Ovary (tissue), 9 donors: ENCODE results near the gene STEAP1B. TPM values are rescaled to one million over a fixed set of nuclear protein-coding genes. Genes with fewer than 3 reads are reported as not detected.

Experiments
- DNase-seq, 5 donors: peaks; one replicate each; pipeline ENCODE4 v3.0.0-alpha.2; 2019 to 2020
- H3K27ac ChIP-seq, 2 donors: fragments of 200-600 bp; one replicate each; pipeline versions ENCODE4 v1.5.1 to v1.8.0; 2019 to 2022
- H3K27me3 ChIP-seq: fragments of 200-600 bp; one replicate; pipeline ENCODE4 v1.8.0; 2022
- H3K36me3 ChIP-seq: fragments of 200-600 bp; sonication (generic); one replicate; pipeline ENCODE4 v1.5.1; 2019
- H3K4me1 ChIP-seq: one replicate; pipeline ENCODE4 v1.8.1; 2013; ENCODE audit warnings: mild to moderate bottlenecking, moderate library complexity; ENCODE audit not compliant: insufficient read depth
- H3K4me3 ChIP-seq: fragments of 200-600 bp; sonication (generic); one replicate; pipeline ENCODE4 v1.5.1; 2017
- H3K9me3 ChIP-seq, 2 donors: fragments of 200-600 bp in 1 of 2; sonication (generic) in 1 of 2; one replicate each; pipeline versions ENCODE4 v1.5.1 to v1.8.1; 2013 to 2019; ENCODE audit warnings: mild to moderate bottlenecking in 1 of 2, moderate library complexity in 1 of 2
- CTCF ChIP-seq, 3 donors: fragments of 450-650 bp in 2 of 3; fragments of 200-600 bp in 1 of 3; IDR thresholded peaks; one replicate each; pipeline versions ENCODE4 v1.5.1 to v1.8.0; 2016 to 2022; ENCODE audit warnings: antibody characterized with exemption in 3 of 3, mild to moderate bottlenecking in 1 of 3
- EP300 ChIP-seq: sonication (generic); formaldehyde crosslinking; IDR thresholded peaks from one replicate; pipeline ENCODE4 v1.6.1; 2017; ENCODE audit warnings: antibody characterized with exemption
- POLR2A ChIP-seq: fragments of 450-650 bp; IDR thresholded peaks from one replicate; pipeline ENCODE4 v1.6.1; 2017; ENCODE audit warnings: antibody characterized with exemption, mild to moderate bottlenecking, moderate library complexity
- WGBS, 3 donors: extraction: QIAGEN DNeasy Blood & Tissue Kit in 1 of 3; methylation state at CpG; one replicate each; pipeline versions ENCODE4 v1.1.5 to v1.1.7; 2013 to 2017; 5-methylcytosine and 5-hydroxymethylcytosine counted together
- intact Hi-C, 4 donors: fragments of 100-400 bp; cut with DNase I; formaldehyde crosslinking; loops; one replicate each; pipeline versions ENCODE4 v1.11.0 to v1.15.1; 2022 to 2023
- polyA plus RNA-seq, 2 donors: library from polyadenylated mRNA; stranded (reverse); fragments of 200-250 nt in 1 of 2; fragments of 350-450 nt in 1 of 2; fragmentation: Illumina TruSeq in 1 of 2; extraction: RNeasy Lipid Tissue Mini Kit (QIAGEN cat#74804) in 1 of 2; gene quantifications; one replicate each; pipeline ENCODE4 v1.2.3, GENCODE V29; 2013 to 2014
- total RNA-seq, 7 donors: library from RNA; depleted of rRNA in 2 of 7; stranded (reverse); fragments of >200 nt in 2 of 7; fragmentation: NEBNext Ultra II Directional in 3 of 7; extraction: Animal tissue kit (Norgen Biotek cat#: 25700) in 3 of 7; gene quantifications; one replicate each; pipeline versions ENCODE4 v1.1.0 to v1.2.4, GENCODE V29; 2016 to 2023
- donor health status: DM: no; HTN: no; CAD: no; lungs with moderate emphysema.
- donor health status: DM: no; HTN: no; CAD: no.
- donor health status: Bipolar disorder and iron deficiency.
- donor health status: DM: yes; HTN: yes; CAD: no.
- donor health status: DM: no; HTN: no; CAD: no.
- donor health status: DM: yes; HTN: yes; CAD: no.

The STEAP1B gene
- total and polyA plus RNA-seq, 9 donors: 0.25 to 0.78 (median 0.37) TPM; not detected in 1

DNA sequence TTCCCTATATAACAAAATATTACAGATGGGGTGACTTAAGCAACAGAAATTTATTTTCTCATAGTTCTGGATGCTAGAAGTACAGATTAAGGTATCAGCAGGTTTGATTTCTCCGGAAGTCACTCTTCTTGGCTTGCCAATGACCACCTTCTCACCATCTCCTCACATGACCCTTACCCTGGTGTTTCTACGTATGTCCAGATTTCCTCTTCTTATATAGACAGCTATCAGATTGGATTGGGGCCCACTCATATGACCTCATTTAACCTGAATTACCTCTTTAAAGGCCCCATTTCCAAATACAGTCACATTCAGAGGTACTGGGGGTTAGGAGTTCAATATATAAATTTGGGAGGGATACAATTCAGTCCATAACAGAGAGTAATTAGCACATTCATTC lies 126.1 kb downstream of the STEAP1B start:
- 64 to 82% (median 65%) methylated on average over 2 of the region's 2 CpGs for WGBS, 3 donors
- no peak overlapping the region for H3K27ac ChIP-seq
- no peak for DNase-seq
- no peaks in the 10 kb centered on the region for H3K9me3 ChIP-seq
- no peaks in the 10 kb centered on the region for H3K4me1 ChIP-seq
- intact Hi-C loops: no loop called here
- no peak overlapping the region for H3K4me3 ChIP-seq
- H3K27me3 ChIP-seq: no peaks in the 10 kb centered on the region
- no peaks in the 10 kb centered on the region for H3K36me3 ChIP-seq
- TF ChIP-seq CTCF (IDR thresholded peaks at IDR 0.05): no peak
- TF ChIP-seq POLR2A: no peak
- no peak for TF ChIP-seq EP300

DNA sequence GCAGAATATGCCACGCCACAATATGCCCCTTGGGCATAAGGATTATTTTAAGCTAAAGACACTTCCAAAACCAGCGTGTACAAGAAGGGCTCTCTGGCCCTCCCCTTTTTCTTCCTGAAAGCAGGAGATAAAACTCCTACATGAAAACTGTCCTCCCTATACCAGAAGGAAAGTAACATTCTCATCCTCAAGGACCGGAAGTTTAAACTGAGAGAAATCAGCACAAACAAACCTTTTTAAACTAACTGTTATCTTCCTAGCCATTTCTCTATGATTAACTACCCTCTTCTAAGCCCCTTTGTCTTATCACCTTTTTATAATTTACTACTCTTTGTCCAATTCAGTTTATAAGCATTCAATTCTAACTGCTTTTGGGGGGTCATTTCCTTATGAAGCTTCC lies 126.6 kb downstream of the STEAP1B start:
- H3K4me1 ChIP-seq: no peaks in the 10 kb centered on the region
- no peaks in the 10 kb centered on the region for H3K27me3 ChIP-seq
- WGBS, 3 donors: 7 to 21% (median 9%) methylated on average over 3 of the region's 3 CpGs
- H3K9me3 ChIP-seq: no peaks in the 10 kb centered on the region
- no peak overlapping the region for H3K4me3 ChIP-seq
- intact Hi-C loops: no loop called here
- no peak for DNase-seq
- H3K36me3 ChIP-seq: no peaks in the 10 kb centered on the region
- TF ChIP-seq CTCF (IDR thresholded peaks at IDR 0.05): no peak
- TF ChIP-seq POLR2A: no peak
- TF ChIP-seq EP300: no peak
- no peak overlapping the region for H3K27ac ChIP-seq

DNA sequence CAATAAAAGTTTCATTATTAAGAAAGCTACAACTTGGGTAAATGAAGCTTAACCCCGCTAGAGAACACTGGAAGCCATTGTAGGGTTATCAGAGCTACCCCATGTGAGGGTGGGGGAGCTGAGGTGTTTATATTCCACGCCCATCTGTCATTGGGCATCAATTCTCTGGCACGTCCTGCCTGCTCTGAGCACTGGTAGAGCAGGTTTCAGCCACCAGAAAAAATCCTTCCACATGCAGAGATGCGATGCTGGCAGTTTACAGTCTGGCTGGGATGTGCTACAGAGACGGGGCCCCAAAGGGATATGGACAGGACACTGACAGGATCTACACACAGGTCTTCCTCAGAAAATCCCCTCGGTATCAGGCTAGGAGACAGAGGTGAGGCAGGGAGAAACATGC lies 127.1 kb downstream of the STEAP1B start:
- no peaks in the 10 kb centered on the region for H3K27me3 ChIP-seq
- H3K36me3 ChIP-seq: no peaks in the 10 kb centered on the region
- H3K4me3 ChIP-seq: no peak overlapping the region
- 56 to 64% (median 57%) methylated on average over 6 of the region's 6 CpGs for WGBS, 3 donors
- intact Hi-C loops: no loop called here
- DNase-seq: no peak
- H3K27ac ChIP-seq: no peak overlapping the region
- H3K9me3 ChIP-seq: no peaks in the 10 kb centered on the region
- TF ChIP-seq EP300: no peak
- TF ChIP-seq CTCF (IDR thresholded peaks at IDR 0.05): no peak
- H3K4me1 ChIP-seq: no peaks in the 10 kb centered on the region

GRCh38 chr7:22371878-22372277 lies 128.1 kb downstream of the STEAP1B start:
- no peak overlapping the region for H3K27ac ChIP-seq
- no peak for TF ChIP-seq POLR2A
- no peak for TF ChIP-seq CTCF (IDR thresholded peaks at IDR 0.05)
- no peak for TF ChIP-seq EP300
- H3K4me1 ChIP-seq: no peaks in the 10 kb centered on the region
- no peaks in the 10 kb centered on the region for H3K36me3 ChIP-seq
- no peaks in the 10 kb centered on the region for H3K9me3 ChIP-seq
- no peak overlapping the region for H3K4me3 ChIP-seq
- no peaks in the 10 kb centered on the region for H3K27me3 ChIP-seq
- no peak for DNase-seq
- intact Hi-C loops: no loop called here

Other genes with a start within 250 kb of the STEAP1B start
- 10 to 100 TPM in 5 of 7 donors, 1 to 10 TPM in 2; 6.4 to 22.5 (median 10.4) TPM for gene RAPGEF5, start 143.0 kb downstream of the STEAP1B start, total RNA-seq
- gene RAPGEF5, start 143.0 kb downstream of the STEAP1B start, polyA plus RNA-seq: 10 to 100 TPM in 1 of 2 donors, 1 to 10 TPM in 1; 7.8 to 20.1 TPM
- 1 to 10 TPM in 3 of 7 donors, under 1 TPM in 3, not detected in 1; 0.62 to 8.2 (median 3.3) TPM for gene IL6, start 227.0 kb upstream of the STEAP1B start, total RNA-seq
- 10 to 100 TPM in 1 of 2 donors, 1 to 10 TPM in 1; 4.1 to 15.5 TPM for gene IL6, start 227.0 kb upstream of the STEAP1B start, polyA plus RNA-seq